Ishikawa (cell line): ENCODE measurements around the gene MAP3K2.

ENCODE experiments used
- CEBPB ChIP-seq: IDR thresholded peaks from 2 replicates; pipeline ENCODE4 v1.6.1; 2012
- CREB1 ChIP-seq: IDR thresholded peaks from 2 replicates; pipeline ENCODE4 v1.6.1; 2012; ENCODE audit warnings: low read depth
- EGR1 ChIP-seq: IDR thresholded peaks from 2 replicates; pipeline ENCODE4 v1.6.1; 2012
- EP300 ChIP-seq: IDR thresholded peaks from 2 replicates; pipeline ENCODE4 v1.6.1; 2012; ENCODE audit warnings: borderline replicate concordance
- FOXM1 ChIP-seq: IDR thresholded peaks from 2 replicates; pipeline ENCODE4 v1.6.1; 2012; ENCODE audit warnings: low read depth, borderline replicate concordance
- MAX ChIP-seq: IDR thresholded peaks from 2 replicates; pipeline ENCODE4 v1.6.1; 2012
- NFIC ChIP-seq: IDR thresholded peaks from 2 replicates; pipeline ENCODE4 v1.6.1; 2012
- RAD21 ChIP-seq: IDR thresholded peaks from 2 replicates; pipeline ENCODE4 v1.6.1; 2012; ENCODE audit warnings: low read depth
- REST ChIP-seq: IDR thresholded peaks from 2 replicates; pipeline ENCODE4 v1.6.1; 2012; ENCODE audit warnings: low read depth, mild to moderate bottlenecking
- TAF1 ChIP-seq: IDR thresholded peaks from 2 replicates; pipeline ENCODE4 v1.6.1; 2012; ENCODE audit warnings: low read depth, mild to moderate bottlenecking
- TCF12 ChIP-seq: IDR thresholded peaks from 2 replicates; pipeline ENCODE4 v1.6.1; 2012; ENCODE audit warnings: low read depth
- TEAD4 ChIP-seq: IDR thresholded peaks from 2 replicates; pipeline ENCODE4 v1.6.1; 2012
- USF1 ChIP-seq: IDR thresholded peaks from 2 replicates; pipeline ENCODE4 v1.6.1; 2012
- YY1 ChIP-seq: IDR thresholded peaks from 2 replicates; pipeline ENCODE4 v1.6.1; 2012; ENCODE audit warnings: low read depth
- ZBTB7A ChIP-seq: IDR thresholded peaks from 2 replicates; pipeline ENCODE4 v1.6.1; 2012; ENCODE audit warnings: low read depth

The MAP3K2 gene

GRCh38 chr2:127392828-127393578 lies 5.2 kb upstream of the MAP3K2 start:
- TF ChIP-seq EGR1 (no peak), RAD21 (no peak), REST (no peak), TAF1 (no peak), CREB1 (no peak)

- TF ChIP-seq EP300 (no peak), TCF12 (no peak), MAX (no peak), USF1 (no peak), EGR1 (no peak), CREB1 (no peak), RAD21 (no peak), ZBTB7A (no peak), CEBPB (no peak), YY1 (no peak), FOXM1 (no peak)
Observed at GRCh38 chr2:127392133-127392827, 4.5 kb upstream of the MAP3K2 start.

- TF ChIP-seq CEBPB, result no peak
- no peak for TF ChIP-seq TEAD4
- TF ChIP-seq YY1, result no peak
- no peak for TF ChIP-seq USF1
- no peak for TF ChIP-seq FOXM1
- TF ChIP-seq RAD21, result no peak
- TF ChIP-seq EP300, result no peak
- no peak for TF ChIP-seq TAF1
- no peak for TF ChIP-seq TCF12
- no peak for TF ChIP-seq REST
- TF ChIP-seq NFIC, result no peak
- TF ChIP-seq EGR1, result no peak
- no peak for TF ChIP-seq ZBTB7A
- no peak for TF ChIP-seq CREB1
- no peak for TF ChIP-seq MAX
Observed at GRCh38 chr2:127389778-127390435, 2.1 kb upstream of the MAP3K2 start.

GRCh38 chr2:127388423-127389164 lies 819 bp upstream of the MAP3K2 start:
- TF ChIP-seq FOXM1 (no peak), CEBPB (no peak)

- TF ChIP-seq CEBPB, result no peak
- no peak for TF ChIP-seq FOXM1
- TF ChIP-seq TEAD4, result peak; percentile 15; the same call in 1 of the 2 replicates
- TF ChIP-seq NFIC, result no peak; the same call in 1 of the 2 replicates
- peak; percentile 59 for TF ChIP-seq ZBTB7A
- TF ChIP-seq EGR1, result no peak
Observed at GRCh38 chr2:127386764-127387654, 766 bp downstream of the MAP3K2 start.
